ENCODE results near the gene GPHN.

Gene GPHN

GRCh38 chr14:66624336-66624937 is 116.5 kb downstream of the GPHN start:
- Histone ChIP-seq H3K4me2 (no peak overlapping the region), H3K27ac (no peak overlapping the region), H3K4me1 (no peaks in the 10 kb centered on the region), H3K36me3 (peaks cover 0 to 4% (median 0%) of the 10 kb centered on the region in 11 experiments; a peak in 1 of 22 replicates), H3K27me3 (no peaks in the 10 kb centered on the region), H3K9ac (no peak overlapping the region), H3K9me3 (replicated peaks in 1 of 11) (peaks cover 0 to 28% (median 20%) of the 10 kb centered on the region in 11 experiments; a peak in 19 of 22 replicates), H4K20me1 (peaks cover 0 to 24% (median 0%) of the 10 kb centered on the region in 11 experiments; a peak in 2 of 22 replicates), H3K4me3 (no peak overlapping the region)
- no peak for TF ChIP-seq Cebpa-rat (IDR thresholded peaks at IDR 0.05)

GRCh38 chr14:66628636-66629035 is 120.7 kb downstream of the GPHN start:
- no peaks in the 10 kb centered on the region for H3K9me3 ChIP-seq (replicated peaks in 1 of 11)
- H3K4me2 ChIP-seq = no peak overlapping the region
- no peaks in the 10 kb centered on the region for H3K27me3 ChIP-seq
- no peak overlapping the region for H3K4me3 ChIP-seq
- no peak overlapping the region for H3K27ac ChIP-seq
- TF ChIP-seq Cebpa-rat (IDR thresholded peaks at IDR 0.05) = no peak
- peaks cover 0 to 19% (median 0%) of the 10 kb centered on the region in 11 experiments; a peak in 2 of 22 replicates for H4K20me1 ChIP-seq
- H3K9ac ChIP-seq = no peak overlapping the region
- H3K4me1 ChIP-seq = no peaks in the 10 kb centered on the region
- no peaks in the 10 kb centered on the region for H3K36me3 ChIP-seq

DNA sequence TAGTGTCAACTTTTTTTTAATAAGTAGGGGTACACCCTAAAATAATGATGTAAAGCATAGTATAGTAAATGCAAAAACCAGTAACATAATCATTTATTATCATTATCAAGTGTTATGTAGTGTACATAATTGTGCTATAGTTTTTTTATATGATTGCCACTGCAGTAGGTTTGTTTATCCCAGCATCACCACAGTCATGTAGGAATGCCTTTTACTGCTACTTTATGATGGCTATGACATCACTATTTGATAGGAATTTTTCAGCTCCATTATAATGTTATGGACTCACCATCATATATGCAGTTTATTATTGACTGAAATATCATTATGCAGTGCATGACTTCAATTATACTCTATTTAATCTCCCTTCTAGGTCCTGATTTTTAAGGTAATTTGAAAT is 121.6 kb downstream of the GPHN start:
- Histone ChIP-seq H3K27me3 (no peaks in the 10 kb centered on the region), H4K20me1 (peaks cover 0 to 16% (median 0%) of the 10 kb centered on the region in 11 experiments; a peak in 2 of 22 replicates), H3K9me3 (replicated peaks in 1 of 11) (no peaks in the 10 kb centered on the region), H3K4me2 (no peak overlapping the region), H3K4me3 (no peak overlapping the region), H3K27ac (no peak overlapping the region), H3K9ac (no peak overlapping the region), H3K36me3 (no peaks in the 10 kb centered on the region), H3K4me1 (no peaks in the 10 kb centered on the region)
- no peak for TF ChIP-seq Cebpa-rat (IDR thresholded peaks at IDR 0.05)

DNA sequence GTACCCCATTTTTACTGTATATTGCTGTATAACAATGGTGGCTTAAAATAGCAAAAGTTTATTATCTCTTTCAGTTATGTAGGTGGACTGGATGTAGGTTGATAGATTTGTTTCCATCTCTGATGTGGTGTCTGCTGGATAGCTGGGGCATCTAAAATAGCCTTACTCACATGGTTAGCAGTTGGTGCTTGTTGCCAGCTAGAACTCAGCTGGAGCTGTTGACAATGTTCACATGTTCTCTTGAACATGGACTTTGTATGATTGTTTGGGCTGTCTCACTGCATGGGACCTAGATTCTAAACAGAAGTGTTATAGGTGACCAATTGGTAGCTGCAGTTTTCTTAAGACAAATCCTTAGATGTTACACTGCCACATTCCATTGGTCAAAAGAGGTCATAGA is 126.9 kb downstream of the GPHN start:
- Histone ChIP-seq H3K4me1 (no peaks in the 10 kb centered on the region), H3K27me3 (no peaks in the 10 kb centered on the region), H4K20me1 (0 out of 22 replicates have a peak, but pooled peaks cover 0 to 4% (median 0%) of the 10 kb centered on the region in 11 experiments), H3K4me3 (no peak overlapping the region), H3K27ac (no peak overlapping the region), H3K36me3 (no peaks in the 10 kb centered on the region), H3K9ac (no peak overlapping the region), H3K4me2 (no peak overlapping the region), H3K9me3 (replicated peaks in 1 of 11) (no peaks in the 10 kb centered on the region)
- no peak for TF ChIP-seq Cebpa-rat (IDR thresholded peaks at IDR 0.05)

DNA sequence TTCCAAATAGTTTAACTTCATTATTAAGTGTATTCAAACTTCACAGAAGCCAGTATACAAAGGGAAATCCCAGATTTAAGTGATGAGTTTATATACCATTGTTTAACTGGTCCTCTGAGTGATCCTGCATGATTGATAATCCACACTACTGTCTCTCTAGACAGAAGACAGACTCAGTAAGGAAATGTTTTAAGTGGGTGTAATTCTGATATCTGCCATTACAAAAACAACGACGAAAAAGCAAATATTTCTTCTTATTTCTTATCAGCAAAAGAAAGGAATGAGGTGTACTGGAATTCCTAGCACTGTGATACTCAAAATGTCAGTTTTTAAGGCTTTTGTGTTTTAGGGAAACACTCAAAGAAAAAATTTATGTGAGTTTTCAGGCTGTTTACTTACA is 127.5 kb downstream of the GPHN start:
- H3K9ac ChIP-seq = no peak overlapping the region
- no peak for TF ChIP-seq Cebpa-rat (IDR thresholded peaks at IDR 0.05)

DNA sequence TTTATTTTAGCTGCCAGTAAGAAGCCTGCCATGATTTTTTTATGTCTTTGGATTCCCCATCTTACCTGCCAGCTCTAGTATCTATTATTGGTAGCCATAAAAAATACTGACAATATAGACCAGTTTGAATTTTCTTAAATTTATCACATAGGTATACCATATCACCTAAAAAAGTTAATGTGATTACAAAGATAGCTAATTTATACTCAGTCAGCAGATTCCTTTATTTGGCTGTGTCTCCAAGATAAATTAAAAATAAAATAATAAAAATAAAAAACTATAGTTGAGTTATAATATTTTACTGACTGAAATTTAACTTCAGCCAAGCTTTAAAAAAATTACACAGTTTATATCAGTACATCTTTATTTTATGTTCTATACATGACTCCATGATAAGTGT is 128.3 kb downstream of the GPHN start:
- H3K9me3 ChIP-seq (replicated peaks in 1 of 11) = no peaks in the 10 kb centered on the region
- H3K4me3 ChIP-seq = no peak overlapping the region
- TF ChIP-seq Cebpa-rat (IDR thresholded peaks at IDR 0.05) = no peak
- H3K4me1 ChIP-seq = no peaks in the 10 kb centered on the region
- H3K27ac ChIP-seq = no peak overlapping the region
- H3K36me3 ChIP-seq = no peaks in the 10 kb centered on the region
- no peaks in the 10 kb centered on the region for H3K27me3 ChIP-seq
- H4K20me1 ChIP-seq = 0 out of 22 replicates have a peak, but pooled peaks cover 0 to 4% (median 0%) of the 10 kb centered on the region in 11 experiments
- no peak overlapping the region for H3K9ac ChIP-seq
- H3K4me2 ChIP-seq = no peak overlapping the region

More for the DNA sequence above, 127.5 kb downstream of the GPHN start:
- H3K4me2 ChIP-seq = no peak overlapping the region
- H3K9me3 ChIP-seq (replicated peaks in 1 of 11) = no peaks in the 10 kb centered on the region
- no peaks in the 10 kb centered on the region for H3K4me1 ChIP-seq
- no peaks in the 10 kb centered on the region for H3K27me3 ChIP-seq
- H3K4me3 ChIP-seq = no peak overlapping the region
- H4K20me1 ChIP-seq = 0 out of 22 replicates have a peak, but pooled peaks cover 0 to 4% (median 0%) of the 10 kb centered on the region in 11 experiments
- no peak overlapping the region for H3K27ac ChIP-seq
- H3K36me3 ChIP-seq = no peaks in the 10 kb centered on the region

DNA sequence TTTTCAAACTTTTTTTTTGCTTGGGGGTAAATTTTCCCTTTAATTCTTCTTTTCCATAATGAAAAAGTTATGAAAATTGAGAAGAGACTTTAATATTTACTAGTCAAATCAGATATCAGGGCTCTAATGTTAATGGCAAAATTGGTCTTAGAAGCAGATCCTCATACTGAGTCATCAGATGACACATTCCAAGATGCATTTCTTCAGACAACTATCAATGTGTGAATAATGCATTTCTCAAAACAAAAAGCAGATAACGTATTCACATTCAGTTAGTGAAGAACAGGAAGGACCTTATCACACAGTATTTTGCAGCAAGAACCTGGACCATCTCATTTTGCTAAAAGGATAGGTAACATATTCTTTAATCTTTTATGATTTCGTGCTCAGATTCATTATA is 130.7 kb downstream of the GPHN start:
- Histone ChIP-seq H3K9ac (no peak overlapping the region), H3K27ac (no peak overlapping the region)

DNA sequence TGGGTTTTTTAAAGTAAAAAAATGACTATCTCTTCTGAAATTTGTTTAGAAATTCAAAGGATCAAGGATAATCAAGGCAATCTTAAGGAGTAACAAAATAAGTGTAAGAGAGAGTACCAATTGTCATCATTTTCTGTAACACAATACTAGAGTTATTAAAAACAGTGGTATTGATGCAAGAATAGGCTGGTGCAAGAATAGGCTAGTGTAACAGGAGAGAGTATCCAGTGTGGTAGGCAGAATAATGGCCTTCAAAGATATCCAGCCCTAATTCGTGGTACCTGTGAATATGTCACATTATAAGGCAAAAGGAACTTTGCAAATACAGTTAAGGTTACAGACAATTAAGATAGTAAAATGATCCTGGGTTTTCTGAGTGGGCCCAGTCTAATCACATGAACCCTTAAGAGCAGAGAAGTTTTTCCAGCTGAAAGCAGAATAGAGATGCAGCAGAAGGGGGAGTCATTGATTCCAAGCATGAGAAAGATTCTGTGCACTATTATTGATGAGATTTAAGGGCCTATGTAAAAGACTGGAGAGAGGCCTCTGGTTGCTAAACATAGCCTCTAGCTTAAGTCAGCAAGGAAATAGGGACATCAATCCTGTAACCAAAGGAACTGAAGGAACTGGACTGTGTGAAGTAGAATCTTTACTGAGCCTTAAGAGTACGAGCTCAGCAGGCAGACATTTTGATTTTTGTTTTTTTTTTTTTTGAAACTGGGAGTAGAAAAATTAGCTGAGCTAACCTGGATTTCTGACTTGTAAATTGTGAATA is 134.1 kb downstream of the GPHN start:
- TF ChIP-seq Cebpa-rat (IDR thresholded peaks at IDR 0.05) = no peak
- Histone ChIP-seq H4K20me1 (no peaks in the 10 kb centered on the region), H3K4me2 (no peak overlapping the region), H3K27ac (no peak overlapping the region), H3K27me3 (no peaks in the 10 kb centered on the region), H3K9me3 (replicated peaks in 1 of 11) (no peaks in the 10 kb centered on the region), H3K9ac (no peak overlapping the region), H3K4me1 (no peaks in the 10 kb centered on the region), H3K4me3 (no peak overlapping the region), H3K36me3 (no peaks in the 10 kb centered on the region)

More for the DNA sequence above, 130.7 kb downstream of the GPHN start:
- TF ChIP-seq Cebpa-rat (IDR thresholded peaks at IDR 0.05) = no peak
- no peaks in the 10 kb centered on the region for H3K9me3 ChIP-seq (replicated peaks in 1 of 11)
- H3K4me1 ChIP-seq = no peaks in the 10 kb centered on the region
- 0 out of 22 replicates have a peak, but pooled peaks cover 0 to 4% (median 0%) of the 10 kb centered on the region in 11 experiments for H4K20me1 ChIP-seq
- no peaks in the 10 kb centered on the region for H3K27me3 ChIP-seq
- no peak overlapping the region for H3K4me2 ChIP-seq
- no peaks in the 10 kb centered on the region for H3K36me3 ChIP-seq
- no peak overlapping the region for H3K4me3 ChIP-seq

DNA sequence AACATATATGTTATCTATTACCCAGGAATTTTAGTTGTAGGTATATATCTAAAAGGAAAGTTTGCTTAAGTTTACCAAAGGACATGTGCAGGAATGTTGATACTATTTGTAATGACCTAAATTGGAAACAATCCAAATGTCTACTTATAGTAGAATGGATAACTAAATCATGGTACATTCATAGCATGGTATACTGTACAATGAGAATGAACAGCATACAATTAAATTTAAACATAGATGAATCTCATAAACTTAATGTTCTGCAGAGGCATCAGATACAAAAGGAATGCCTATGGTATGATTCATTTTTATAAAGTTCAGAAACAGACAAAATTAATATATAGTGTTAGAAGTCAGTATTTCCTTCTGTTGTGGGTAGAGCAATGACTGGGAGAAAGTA is 135.4 kb downstream of the GPHN start:
- Histone ChIP-seq H3K9me3 (replicated peaks in 1 of 11) (no peaks in the 10 kb centered on the region), H3K27ac (no peak overlapping the region), H3K4me3 (no peak overlapping the region), H3K4me1 (no peaks in the 10 kb centered on the region), H3K9ac (no peak overlapping the region), H3K36me3 (no peaks in the 10 kb centered on the region), H3K27me3 (no peaks in the 10 kb centered on the region), H3K4me2 (no peak overlapping the region), H4K20me1 (no peaks in the 10 kb centered on the region)
- no peak for TF ChIP-seq Cebpa-rat (IDR thresholded peaks at IDR 0.05)
